Endodermal cell (in vitro differentiated cells): ENCODE results near the gene GALNT12. TPM values are rescaled to one million over a fixed set of nuclear protein-coding genes. Genes with fewer than 3 reads are reported as not detected.
A peak's percentile ranks its signal among the peaks of the same experiment; 100 is the strongest.

Source experiments
- DNase-seq: peaks from one replicate; pipeline ENCODE4 v3.0.0-alpha.2; 2017
- H3K27ac ChIP-seq: 2 replicates; pipeline ENCODE4 v1.5.1; 2013; ENCODE audit warnings: mild to moderate bottlenecking, low read depth, low read length, moderate library complexity
- H3K27me3 ChIP-seq: 2 replicates; pipeline ENCODE4 v1.6.1; 2013; ENCODE audit warnings: mild to moderate bottlenecking, low read length, moderate library complexity; ENCODE audit not compliant: insufficient read depth, control insufficient read depth, poor library complexity, severe bottlenecking
- H3K36me3 ChIP-seq: 2 replicates; pipeline ENCODE4 v1.7.0; 2013; ENCODE audit warnings: mild to moderate bottlenecking, low read length, moderate library complexity; ENCODE audit not compliant: control insufficient read depth, insufficient read depth
- H3K4me1 ChIP-seq: one replicate; pipeline ENCODE4 v1.7.0; 2013; ENCODE audit warnings: low read length; ENCODE audit not compliant: control insufficient read depth, insufficient read depth
- H3K4me3 ChIP-seq: 2 replicates; pipeline ENCODE4 v1.5.1; 2013; ENCODE audit warnings: mild to moderate bottlenecking, low read length, moderate library complexity
- H3K9ac ChIP-seq: 2 replicates; pipeline ENCODE4 v1.6.1; 2013; ENCODE audit warnings: mild to moderate bottlenecking, low read length, moderate library complexity; ENCODE audit not compliant: poor library complexity, severe bottlenecking; ENCODE audit errors: extremely low read depth
- H3K9me3 ChIP-seq: 2 replicates; pipeline ENCODE4 v1.6.1; 2013; ENCODE audit warnings: mild to moderate bottlenecking, low read length, moderate library complexity; ENCODE audit not compliant: control insufficient read depth
- H3K27ac Mint-ChIP-seq: 2 replicates; pipeline ENCODE4 v1.8.0; 2020; ENCODE audit warnings: mixed read lengths
- H3K27me3 Mint-ChIP-seq: 2 replicates; pipeline ENCODE4 v1.8.0; 2021; ENCODE audit warnings: mild to moderate bottlenecking, mixed read lengths; ENCODE audit not compliant: insufficient read depth
- H3K36me3 Mint-ChIP-seq: 2 replicates; pipeline ENCODE4 v1.8.0; 2020; ENCODE audit warnings: low read depth, mixed read lengths
- H3K4me1 Mint-ChIP-seq: 2 replicates; pipeline ENCODE4 v1.8.0; 2020; ENCODE audit warnings: mixed read lengths
- H3K4me3 Mint-ChIP-seq: 2 replicates; pipeline ENCODE4 v1.8.0; 2020; ENCODE audit warnings: mild to moderate bottlenecking, moderate library complexity, mixed read lengths
- H3K9me3 Mint-ChIP-seq: 2 replicates; pipeline ENCODE4 v1.8.0; 2020; ENCODE audit warnings: mild to moderate bottlenecking, mixed read lengths
- CTCF ChIP-seq: fragments of 200-600 bp; sonication (generic); conservative IDR thresholded peaks from 2 replicates; pipeline ENCODE4 v1.5.0; 2021; ENCODE audit warnings: antibody characterized with exemption, mild to moderate bottlenecking
- WGBS, 2 experiments: methylation state at CpG; one replicate each; pipeline versions ENCODE4 v1.1.5 to v1.1.7; 2013; ENCODE audit warnings: missing lambda C conversion rate in 2 of 2, mixed read lengths in 1 of 2; ENCODE audit not compliant: insufficient coverage in 1 of 2, insufficient read length in 1 of 2; 5-methylcytosine and 5-hydroxymethylcytosine counted together
- total RNA-seq, 2 donors: library from RNA; stranded (reverse); fragmentation: NEBNext Ultra II Directional in 1 of 2; extraction: Animal tissue kit (Norgen Biotek cat#: 25700) in 1 of 2; gene quantifications; 2 replicates in 1 of 2; 3 replicates in 1 of 2; pipeline ENCODE4 v1.2.1, GENCODE V29; 2021

The GALNT12 gene
- total RNA-seq, 2 donors from 2014 or later, result 24.0 to 56.3 TPM

GRCh38 chr9:98882569-98882923, 75.1 kb downstream of the GALNT12 start:
- no peak for TF ChIP-seq CTCF
- H3K9ac ChIP-seq, result no peak overlapping the region
- H3K4me3 ChIP-seq, result no peak overlapping the region
- no peaks in the 10 kb centered on the region for H3K36me3 ChIP-seq
- H3K27ac ChIP-seq, result no peak overlapping the region
- no peaks in the 10 kb centered on the region for H3K9me3 ChIP-seq
- Mint-ChIP-seq H3K4me3 (no peak overlapping the region), H3K36me3 (no peaks in the 10 kb centered on the region), H3K27ac (no peak overlapping the region), H3K4me1 (no peaks in the 10 kb centered on the region), H3K9me3 (no peaks in the 10 kb centered on the region), H3K27me3 (peaks cover 6% of the 10 kb centered on the region)
- no peaks in the 10 kb centered on the region for H3K4me1 ChIP-seq
- H3K27me3 ChIP-seq, result no peaks in the 10 kb centered on the region
- no peak for DNase-seq
- 75% methylated on average over 1 of the region's 2 CpGs; no CpG with 5 or more reads in 1 of the 2 experiments for WGBS, 2 experiments

DNA sequence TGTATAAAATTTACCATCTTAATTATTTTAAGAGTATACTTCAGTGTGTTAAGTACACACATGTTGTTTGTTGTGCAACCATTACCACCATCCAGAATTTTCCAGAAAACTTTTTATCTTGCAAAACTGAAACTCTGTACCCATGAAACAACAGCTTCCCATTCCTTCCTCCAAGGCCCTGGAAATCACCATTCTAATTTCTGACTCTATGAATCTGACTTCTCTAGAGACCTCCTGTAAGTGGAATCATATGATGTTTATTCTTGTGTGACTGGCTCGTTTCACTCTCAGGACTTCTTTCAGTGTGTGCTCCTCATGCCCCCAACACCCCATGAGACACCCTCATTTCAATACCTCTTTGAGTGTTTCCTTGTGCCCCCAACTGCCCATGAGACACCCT, 75.8 kb downstream of the GALNT12 start:
- 100% methylated on average over 1 of the region's 1 CpG for WGBS, 2 experiments
- no peak overlapping the region for H3K27ac Mint-ChIP-seq
- H3K9me3 Mint-ChIP-seq, result no peaks in the 10 kb centered on the region
- Histone ChIP-seq H3K9ac (no peak overlapping the region), H3K9me3 (no peaks in the 10 kb centered on the region), H3K36me3 (no peaks in the 10 kb centered on the region), H3K4me1 (no peaks in the 10 kb centered on the region), H3K4me3 (no peak overlapping the region), H3K27ac (no peak overlapping the region), H3K27me3 (no peaks in the 10 kb centered on the region)
- no peaks in the 10 kb centered on the region for H3K36me3 Mint-ChIP-seq
- H3K4me3 Mint-ChIP-seq, result no peak overlapping the region
- peaks cover 3% of the 10 kb centered on the region for H3K27me3 Mint-ChIP-seq
- no peak for TF ChIP-seq CTCF
- DNase-seq, result no peak
- no peaks in the 10 kb centered on the region for H3K4me1 Mint-ChIP-seq

- H3K4me1 ChIP-seq, result no peaks in the 10 kb centered on the region
- 90 to 100% methylated on average over 2 to 4 of the region's 4 CpGs for WGBS, 2 experiments
- Mint-ChIP-seq H3K27me3 (peaks cover 6% of the 10 kb centered on the region), H3K9me3 (no peaks in the 10 kb centered on the region), H3K4me3 (no peak overlapping the region), H3K27ac (no peak overlapping the region), H3K36me3 (no peaks in the 10 kb centered on the region), H3K4me1 (no peaks in the 10 kb centered on the region)
- no peak overlapping the region for H3K27ac ChIP-seq
- no peaks in the 10 kb centered on the region for H3K36me3 ChIP-seq
- H3K4me3 ChIP-seq, result no peak overlapping the region
- no peak overlapping the region for H3K9ac ChIP-seq
- no peak for TF ChIP-seq CTCF
- H3K27me3 ChIP-seq, result no peaks in the 10 kb centered on the region
- H3K9me3 ChIP-seq, result no peaks in the 10 kb centered on the region
- DNase-seq, result peak; percentile 24
Measured at GRCh38 chr9:98884849-98885248, 77.4 kb downstream of the GALNT12 start.
